Effector memory CD4-positive, alpha-beta T cell (primary cell): ENCODE data around the gene PXMP4.

ENCODE experiments used
- DNase-seq, 3 donors: peaks; one replicate each; pipeline ENCODE4 v3.0.0-alpha.2; 2020
- H3K27ac ChIP-seq: 2 replicates; pipeline ENCODE4 v1.7.0; 2013; ENCODE audit warnings: mild to moderate bottlenecking, low read length, moderate library complexity; ENCODE audit not compliant: insufficient read depth, poor library complexity, severe bottlenecking
- H3K27me3 ChIP-seq: replicated peaks from 2 replicates; pipeline ENCODE4 v1.7.0; 2013; ENCODE audit warnings: mild to moderate bottlenecking, low read length; ENCODE audit not compliant: insufficient read depth, control insufficient read depth, poor library complexity, severe bottlenecking
- H3K36me3 ChIP-seq: 2 replicates; pipeline ENCODE4 v1.7.0; 2013; ENCODE audit warnings: mild to moderate bottlenecking, low read length, moderate library complexity; ENCODE audit not compliant: control insufficient read depth, insufficient read depth
- H3K4me1 ChIP-seq: 2 replicates; pipeline ENCODE4 v1.7.0; 2013; ENCODE audit warnings: low read length, mild to moderate bottlenecking; ENCODE audit not compliant: control insufficient read depth, insufficient read depth, poor library complexity, severe bottlenecking
- H3K4me3 ChIP-seq: 2 replicates; pipeline ENCODE4 v1.7.0; 2013; ENCODE audit warnings: low read length, low read depth, mild to moderate bottlenecking; ENCODE audit not compliant: insufficient read depth, poor library complexity, severe bottlenecking
- H3K9me3 ChIP-seq: 2 replicates; pipeline ENCODE4 v1.7.0; 2013; ENCODE audit warnings: mild to moderate bottlenecking, low read length, moderate library complexity; ENCODE audit not compliant: control insufficient read depth

The PXMP4 gene

GRCh38 chr20:33669873-33670640, 50.1 kb downstream of the PXMP4 start:
- peaks cover 29% of the 10 kb centered on the region for H3K4me1 ChIP-seq

DNA sequence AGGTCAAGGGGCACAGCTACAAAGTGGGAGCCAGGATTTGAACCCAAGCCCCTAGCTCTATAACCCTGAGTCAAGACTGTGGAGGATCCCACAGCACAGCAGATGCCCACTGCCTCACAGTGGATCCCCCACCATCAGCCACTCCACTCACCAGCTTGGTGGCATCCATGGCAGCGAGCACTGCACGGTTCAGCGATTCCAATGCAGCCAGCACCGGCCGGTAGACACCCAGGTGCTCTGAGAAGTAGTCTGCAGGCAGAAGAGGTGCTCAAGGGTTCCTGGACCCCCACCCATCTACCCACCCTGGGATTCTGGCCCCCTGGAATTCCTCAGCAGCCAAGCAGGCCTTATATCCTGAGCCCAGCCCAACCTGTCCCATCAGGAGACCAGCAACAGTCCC, 50.9 kb downstream of the PXMP4 start:
- H3K36me3 ChIP-seq: no peaks in the 10 kb centered on the region
- H3K4me3 ChIP-seq: no peak overlapping the region
- H3K9me3 ChIP-seq: no peaks in the 10 kb centered on the region
- no peak overlapping the region for H3K27ac ChIP-seq
- peaks cover 35% of the 10 kb centered on the region for H3K4me1 ChIP-seq
- DNase-seq: no peak
- no peaks in the 10 kb centered on the region for H3K27me3 ChIP-seq

More at GRCh38 chr20:33669873-33670640, 50.1 kb downstream of the PXMP4 start:
- H3K36me3 ChIP-seq: no peaks in the 10 kb centered on the region
- no peaks in the 10 kb centered on the region for H3K9me3 ChIP-seq
- H3K4me3 ChIP-seq: no peak overlapping the region
- H3K27ac ChIP-seq: no peak overlapping the region
- H3K27me3 ChIP-seq: no peaks in the 10 kb centered on the region
- DNase-seq: no peak

DNA sequence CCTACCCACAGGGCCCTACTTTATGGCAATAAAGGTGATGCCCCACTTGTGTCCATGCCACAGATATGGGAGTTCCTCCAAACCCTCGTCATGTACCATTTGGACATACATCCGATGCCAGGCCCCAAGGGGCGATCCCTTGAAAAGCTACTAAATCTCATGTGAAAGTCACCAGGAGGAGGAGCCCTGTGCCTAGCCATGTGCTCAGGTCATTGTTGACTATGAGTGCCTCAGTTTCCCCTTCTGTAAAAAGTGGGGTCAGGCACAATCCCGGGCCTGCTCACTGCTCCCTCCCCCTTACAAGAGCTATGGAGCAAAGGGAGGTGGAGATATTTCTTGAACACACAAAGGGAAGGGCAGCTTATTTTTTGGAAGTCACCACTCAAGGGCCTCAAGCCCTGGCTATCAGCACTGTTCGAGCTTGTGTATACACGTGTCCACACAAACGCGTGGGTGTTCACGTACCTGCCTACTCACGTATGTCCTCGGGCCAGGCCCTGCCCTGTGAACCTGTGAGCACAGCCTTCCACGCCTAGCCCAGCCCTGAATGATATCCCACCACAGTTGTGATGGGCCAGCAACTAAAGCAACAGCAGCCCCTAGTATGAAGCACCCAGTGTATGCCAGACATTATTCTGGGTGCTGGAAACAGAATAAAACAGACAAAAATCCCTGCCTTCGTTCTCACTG, 51.5 kb downstream of the PXMP4 start:
- no peaks in the 10 kb centered on the region for H3K27me3 ChIP-seq
- no peak for DNase-seq
- no peaks in the 10 kb centered on the region for H3K9me3 ChIP-seq
- no peak overlapping the region for H3K27ac ChIP-seq
- H3K36me3 ChIP-seq: no peaks in the 10 kb centered on the region
- no peak overlapping the region for H3K4me3 ChIP-seq
- peaks cover 38% of the 10 kb centered on the region for H3K4me1 ChIP-seq

GRCh38 chr20:33667676-33668465, 52.2 kb downstream of the PXMP4 start:
- H3K27ac ChIP-seq: peak overlapping the region; percentile 64

GRCh38 chr20:33667245-33667675, 52.9 kb downstream of the PXMP4 start:
- H3K4me3 ChIP-seq: peak overlapping the region; percentile 68
- peak; percentile 19 to 51 (median 29) for DNase-seq
- peaks cover 40% of the 10 kb centered on the region for H3K4me1 ChIP-seq
- H3K27me3 ChIP-seq: no peaks in the 10 kb centered on the region
- H3K9me3 ChIP-seq: no peaks in the 10 kb centered on the region
- no peaks in the 10 kb centered on the region for H3K36me3 ChIP-seq
- H3K27ac ChIP-seq: peak overlapping the region; percentile 64

More at GRCh38 chr20:33667676-33668465, 52.2 kb downstream of the PXMP4 start:
- Histone ChIP-seq H3K4me3 (peak overlapping the region; percentile 68), H3K4me1 (peaks cover 37% of the 10 kb centered on the region), H3K27me3 (no peaks in the 10 kb centered on the region), H3K36me3 (no peaks in the 10 kb centered on the region), H3K9me3 (no peaks in the 10 kb centered on the region)
- DNase-seq: peak; percentile 59 to 67 (median 62)

DNA sequence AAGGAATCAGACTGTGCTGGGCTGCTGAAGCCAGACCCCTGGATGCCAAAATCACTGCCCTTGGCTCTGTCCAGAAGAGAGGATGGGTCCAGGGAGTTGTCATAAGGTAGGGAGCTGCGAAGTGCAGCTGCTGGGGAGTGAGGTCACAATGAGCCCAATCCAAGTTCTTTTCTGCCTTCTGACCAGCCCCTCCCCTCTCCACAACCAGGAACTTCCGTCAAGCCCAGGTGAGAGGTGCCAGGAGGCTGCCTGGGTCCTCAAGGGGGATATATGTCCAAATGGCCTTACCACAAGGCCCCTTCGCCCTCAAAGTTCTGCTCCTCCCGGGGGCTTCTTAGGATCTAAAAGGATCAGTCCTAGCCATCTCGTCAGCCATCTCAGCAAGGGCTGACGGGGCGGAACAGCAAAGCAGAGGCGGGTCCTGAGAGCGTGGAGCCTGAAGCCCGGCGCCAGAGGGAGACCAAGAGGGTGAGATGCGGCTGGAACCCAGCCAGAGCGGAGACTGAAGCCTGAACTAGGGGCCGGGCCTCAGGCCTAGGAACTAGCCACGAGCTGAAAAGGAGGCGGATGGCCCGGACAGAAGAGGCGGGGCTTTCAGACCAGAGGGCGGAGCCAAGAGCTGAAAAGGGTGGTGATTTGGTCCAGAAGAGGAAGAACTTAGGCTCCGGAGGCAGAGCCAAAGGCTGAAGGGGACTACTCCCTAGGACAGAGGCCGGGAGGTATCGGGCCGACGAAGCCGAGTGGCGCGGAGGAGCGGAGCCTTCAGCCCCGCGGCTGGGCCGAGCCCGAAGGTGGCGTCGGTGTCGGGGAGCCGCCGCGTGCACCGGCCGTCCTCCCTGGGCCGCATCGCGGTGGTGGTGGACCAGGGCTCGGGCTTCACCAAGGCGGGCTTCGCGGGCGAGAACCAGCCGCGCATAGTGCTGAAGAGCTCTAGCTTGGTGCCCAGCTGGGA, 53.5 kb downstream of the PXMP4 start, which contains the start of gene ACTL10:
TSS of gene ACTL10 (plus strand) at position 651 of the 952 bp plus-strand sequence. CDS start 555 bp downstream, outside the sequence.
- Histone ChIP-seq H3K4me1 (peaks cover 40% of the 10 kb centered on the region), H3K27ac (peak within 1 kb of the TSS; percentile 64), H3K36me3 (no peaks in the 10 kb centered on the region), H3K4me3 (peak within 1 kb of the TSS; percentile 68), H3K27me3 (no peaks in the 10 kb centered on the region), H3K9me3 (no peaks in the 10 kb centered on the region)
- DNase-seq: peak; percentile 71 to 82 (median 76)

GRCh38 chr20:33664762-33665144, 55.4 kb downstream of the PXMP4 start:
- H3K4me3 ChIP-seq: no peak overlapping the region
- no peaks in the 10 kb centered on the region for H3K27me3 ChIP-seq
- peaks cover 40% of the 10 kb centered on the region for H3K4me1 ChIP-seq
- peak overlapping the region; percentile 82 for H3K27ac ChIP-seq
- DNase-seq: no peak
- no peaks in the 10 kb centered on the region for H3K9me3 ChIP-seq
- no peaks in the 10 kb centered on the region for H3K36me3 ChIP-seq

- H3K27me3 ChIP-seq: no peaks in the 10 kb centered on the region
- H3K4me3 ChIP-seq: peak overlapping the region; percentile 74
- no peaks in the 10 kb centered on the region for H3K36me3 ChIP-seq
- H3K27ac ChIP-seq: peak overlapping the region; percentile 82
- H3K4me1 ChIP-seq: peaks cover 40% of the 10 kb centered on the region
- no peak for DNase-seq
- H3K9me3 ChIP-seq: no peaks in the 10 kb centered on the region
Observed at GRCh38 chr20:33664085-33664761, 55.9 kb downstream of the PXMP4 start.
